Spinal cord (tissue), 10 donors: ENCODE data around the gene FHOD3. TPM values are rescaled to one million over a fixed set of nuclear protein-coding genes. Genes with fewer than 3 reads are reported as not detected.

ENCODE experiments used
- DNase-seq, 6 donors: peaks; one replicate each; pipeline versions ENCODE4 v3.0.0 to v3.0.0-alpha.2; 2013 to 2015; ENCODE audit warnings: low spot score in 6 of 6, low read depth in 4 of 6
- H3K27ac ChIP-seq: one replicate; pipeline ENCODE4 v1.5.1; 2013; ENCODE audit warnings: low read depth, low read length, control low read depth
- H3K27me3 ChIP-seq: one replicate; pipeline ENCODE4 v1.6.1; 2013; ENCODE audit warnings: low read length; ENCODE audit not compliant: control insufficient read depth, insufficient read depth
- H3K36me3 ChIP-seq: one replicate; pipeline ENCODE4 v1.6.1; 2013; ENCODE audit warnings: low read length; ENCODE audit not compliant: control insufficient read depth, insufficient read depth
- H3K4me1 ChIP-seq: one replicate; pipeline ENCODE4 v1.6.1; 2013; ENCODE audit warnings: low read length; ENCODE audit not compliant: control insufficient read depth, insufficient read depth
- H3K4me3 ChIP-seq: one replicate; pipeline ENCODE4 v1.5.1; 2013; ENCODE audit warnings: low read depth, low read length, control low read depth
- H3K9me3 ChIP-seq: one replicate; pipeline ENCODE4 v1.6.1; 2013; ENCODE audit warnings: low read length; ENCODE audit not compliant: control insufficient read depth, insufficient read depth
- WGBS: methylation state at CpG from one replicate; pipeline ENCODE4 v1.1.5; 2013; ENCODE audit warnings: missing lambda C conversion rate; ENCODE audit not compliant: insufficient coverage; 5-methylcytosine and 5-hydroxymethylcytosine counted together
- polyA plus RNA-seq, 2 donors: library from polyadenylated mRNA; unstranded; fragments of 120-200 nt; gene quantifications; one replicate each; pipeline ENCODE4 v1.2.1, GENCODE V29; 2013; ENCODE audit not compliant: insufficient read length in 2 of 2
- total RNA-seq, 2 donors: library from RNA; depleted of rRNA in 1 of 2; stranded (reverse); fragments of 120-200 nt in 1 of 2; fragments of >200 nt in 1 of 2; gene quantifications; one replicate each; pipeline versions ENCODE4 v1.2.3 to v1.2.4, GENCODE V29; 2013 to 2014
- donor health status: healthy.

Gene FHOD3
- total and polyA plus RNA-seq, 4 donors = 30.0 to 53.4 (median 52.1) TPM

GRCh38 chr18:36652503-36652902 is 355.0 kb downstream of the FHOD3 start:
- 86% methylated on average over 9 of the region's 10 CpGs for WGBS
- no peaks in the 10 kb centered on the region for H3K4me1 ChIP-seq
- H3K36me3 ChIP-seq = peaks cover 5% of the 10 kb centered on the region
- H3K9me3 ChIP-seq = no peaks in the 10 kb centered on the region
- H3K27me3 ChIP-seq = no peaks in the 10 kb centered on the region
- DNase-seq = no peak
- no peak overlapping the region for H3K4me3 ChIP-seq
- H3K27ac ChIP-seq = no peak overlapping the region

- H3K36me3 ChIP-seq = peaks cover 5% of the 10 kb centered on the region
- DNase-seq = no peak
- WGBS = no CpG with 5 or more reads among the region's 8 CpGs
- H3K27ac ChIP-seq = no peak overlapping the region
- H3K4me1 ChIP-seq = no peaks in the 10 kb centered on the region
- H3K27me3 ChIP-seq = no peaks in the 10 kb centered on the region
- H3K9me3 ChIP-seq = no peaks in the 10 kb centered on the region
- no peak overlapping the region for H3K4me3 ChIP-seq
These were observed 355.8 kb downstream of the FHOD3 start for GRCh38 chr18:36653141-36653869.

- no peak for DNase-seq
- H3K27me3 ChIP-seq = no peaks in the 10 kb centered on the region
- H3K36me3 ChIP-seq = peaks cover 5% of the 10 kb centered on the region
- WGBS = 96% methylated on average over 5 of the region's 6 CpGs
- H3K4me3 ChIP-seq = no peak overlapping the region
- H3K9me3 ChIP-seq = no peaks in the 10 kb centered on the region
- H3K4me1 ChIP-seq = no peaks in the 10 kb centered on the region
- H3K27ac ChIP-seq = no peak overlapping the region
These were observed 356.4 kb downstream of the FHOD3 start for GRCh38 chr18:36653870-36654269.

- H3K27ac ChIP-seq = peak overlapping the region; percentile 29
- 79% methylated on average over 5 of the region's 6 CpGs for WGBS
- no peaks in the 10 kb centered on the region for H3K27me3 ChIP-seq
- no peaks in the 10 kb centered on the region for H3K4me1 ChIP-seq
- H3K36me3 ChIP-seq = peaks cover 9% of the 10 kb centered on the region
- H3K4me3 ChIP-seq = no peak overlapping the region
- DNase-seq = peak in 1 of 6 donors; percentile 41
- H3K9me3 ChIP-seq = no peaks in the 10 kb centered on the region
These were observed 357.6 kb downstream of the FHOD3 start for GRCh38 chr18:36655074-36655473.

GRCh38 chr18:36655930-36656329 is 358.4 kb downstream of the FHOD3 start:
- H3K27me3 ChIP-seq = no peaks in the 10 kb centered on the region
- H3K4me1 ChIP-seq = no peaks in the 10 kb centered on the region
- H3K9me3 ChIP-seq = no peaks in the 10 kb centered on the region
- H3K27ac ChIP-seq = no peak overlapping the region
- H3K4me3 ChIP-seq = no peak overlapping the region
- peaks cover 9% of the 10 kb centered on the region for H3K36me3 ChIP-seq
- peak in 2 of 6 donors; percentile 14 to 20 for DNase-seq
- WGBS = 30% methylated on average over 2 of the region's 4 CpGs

- no CpG with 5 or more reads among the region's 1 CpG for WGBS
- Histone ChIP-seq H3K36me3 (peaks cover 4% of the 10 kb centered on the region), H3K27ac (no peak overlapping the region), H3K4me1 (no peaks in the 10 kb centered on the region), H3K27me3 (no peaks in the 10 kb centered on the region), H3K4me3 (no peak overlapping the region), H3K9me3 (no peaks in the 10 kb centered on the region)
- no peak for DNase-seq
These were observed 361.1 kb downstream of the FHOD3 start for GRCh38 chr18:36658611-36659010.

GRCh38 chr18:36660311-36660710 is 362.8 kb downstream of the FHOD3 start:
- 89% methylated on average over 7 of the region's 7 CpGs for WGBS
- no peak overlapping the region for H3K4me3 ChIP-seq
- no peaks in the 10 kb centered on the region for H3K9me3 ChIP-seq
- DNase-seq = no peak
- H3K27me3 ChIP-seq = no peaks in the 10 kb centered on the region
- no peaks in the 10 kb centered on the region for H3K4me1 ChIP-seq
- H3K27ac ChIP-seq = no peak overlapping the region
- H3K36me3 ChIP-seq = peaks cover 4% of the 10 kb centered on the region

GRCh38 chr18:36661999-36662398 is 364.5 kb downstream of the FHOD3 start:
- 94% methylated on average over 3 of the region's 5 CpGs for WGBS
- H3K9me3 ChIP-seq = no peaks in the 10 kb centered on the region
- peak in 2 of 6 donors; percentile 30 to 48 for DNase-seq
- H3K36me3 ChIP-seq = peaks cover 4% of the 10 kb centered on the region
- H3K4me3 ChIP-seq = no peak overlapping the region
- no peaks in the 10 kb centered on the region for H3K4me1 ChIP-seq
- no peaks in the 10 kb centered on the region for H3K27me3 ChIP-seq
- H3K27ac ChIP-seq = no peak overlapping the region

GRCh38 chr18:36663312-36663711 is 365.8 kb downstream of the FHOD3 start:
- Histone ChIP-seq H3K4me3 (no peak overlapping the region), H3K27me3 (no peaks in the 10 kb centered on the region), H3K27ac (no peak overlapping the region), H3K36me3 (peaks cover 4% of the 10 kb centered on the region), H3K9me3 (no peaks in the 10 kb centered on the region), H3K4me1 (no peaks in the 10 kb centered on the region)
- WGBS = 86% methylated on average over 2 of the region's 2 CpGs
- no peak for DNase-seq

GRCh38 chr18:36665952-36666351 is 368.4 kb downstream of the FHOD3 start:
- no peak for DNase-seq

More at GRCh38 chr18:36665952-36666351, 368.4 kb downstream of the FHOD3 start:
- Histone ChIP-seq H3K9me3 (no peaks in the 10 kb centered on the region), H3K27ac (no peak overlapping the region), H3K4me3 (no peak overlapping the region), H3K4me1 (no peaks in the 10 kb centered on the region), H3K27me3 (no peaks in the 10 kb centered on the region), H3K36me3 (no peaks in the 10 kb centered on the region)
- 80% methylated on average over 1 of the region's 1 CpG for WGBS
